K562 (cell line): ENCODE results near the gene NF2.

ENCODE experiments used
- CTCF ChIP-seq, 3 experiments: IDR thresholded peaks in 2 of 3; conservative IDR thresholded peaks in 1 of 3; 2 replicates each; pipeline ENCODE4 v1.5.1; 2011 to 2012; ENCODE audit warnings: low read length in 3 of 3, mild to moderate bottlenecking in 3 of 3, control low read depth in 2 of 3, improper control_type of control experiment in 1 of 3, inconsistent platforms in 1 of 3, low read depth in 1 of 3, mixed read lengths in 1 of 3, moderate library complexity in 1 of 3; ENCODE audit not compliant: insufficient read depth in 2 of 3
- ZNF3 ChIP-seq: fragments of 250-450 bp; sonication (Bioruptor Pico); IDR thresholded peaks from 2 replicates; pipeline ENCODE4 v1.5.0; 2021; ENCODE audit warnings: mild to moderate bottlenecking, moderate library complexity

GRCh38 chr22:29700206-29700899, 96.9 kb downstream of the NF2 start:
- no peak for TF ChIP-seq CTCF (IDR thresholded peaks at IDR 0.05 in 2 of 3, conservative IDR thresholded peaks at IDR 0.05 in 1 of 3; ENCODE audit: insufficient read depth in 2 of 3, low read depth in 1 of 3, low read length in 3 of 3)
- no peak for TF ChIP-seq ZNF3 (CRISPR knock-in tag)
